Right atrium auricular region (tissue), 2 donors: Measurements from ENCODE around the gene APCDD1L. TPM values are rescaled to one million over a fixed set of nuclear protein-coding genes. Genes with fewer than 3 reads are reported as not detected.

Experiments used
- DNase-seq: peaks from one replicate; pipeline ENCODE4 v3.0.0-alpha.2; 2019; ENCODE audit warnings: low spot score
- H3K27ac ChIP-seq, 2 donors: fragments of 200-600 bp; sonication (generic); 1 replicate in 1 of 2; 2 replicates in 1 of 2; pipeline ENCODE4 v1.5.1; 2016 to 2019
- H3K27me3 ChIP-seq, 2 donors: fragments of 200-600 bp; sonication (generic); one replicate each; pipeline versions ENCODE4 v1.5.1 to v1.6.0; 2017 to 2019
- H3K36me3 ChIP-seq: fragments of 200-600 bp; sonication (generic); one replicate; pipeline ENCODE4 v1.5.1; 2016
- H3K4me1 ChIP-seq, 2 donors: fragments of 200-600 bp; sonication (generic); one replicate each; pipeline versions ENCODE4 v1.5.1 to v1.6.0; 2017 to 2019
- H3K4me3 ChIP-seq, 2 donors: fragments of 200-600 bp; sonication (generic); 1 replicate in 1 of 2; 2 replicates in 1 of 2; pipeline ENCODE4 v1.5.1; 2017 to 2019; ENCODE audit warnings: mild to moderate bottlenecking in 1 of 2, moderate library complexity in 1 of 2
- H3K9me3 ChIP-seq, 2 donors: fragments of 200-600 bp; sonication (generic); one replicate each; pipeline ENCODE4 v1.5.1; 2019
- CTCF ChIP-seq, 2 donors: fragments of 200-600 bp; sonication (generic); IDR thresholded peaks; one replicate each; pipeline ENCODE4 v1.5.1; 2019; ENCODE audit warnings: antibody characterized with exemption in 2 of 2
- total RNA-seq, 2 donors: library from RNA; depleted of rRNA; stranded (reverse); fragments of >200 nt; gene quantifications; one replicate each; pipeline ENCODE4 v1.1.0, GENCODE V29; 2016

The APCDD1L gene
- total RNA-seq, 2 donors from 2014 or later = 0.89 to 1.5 TPM

DNA sequence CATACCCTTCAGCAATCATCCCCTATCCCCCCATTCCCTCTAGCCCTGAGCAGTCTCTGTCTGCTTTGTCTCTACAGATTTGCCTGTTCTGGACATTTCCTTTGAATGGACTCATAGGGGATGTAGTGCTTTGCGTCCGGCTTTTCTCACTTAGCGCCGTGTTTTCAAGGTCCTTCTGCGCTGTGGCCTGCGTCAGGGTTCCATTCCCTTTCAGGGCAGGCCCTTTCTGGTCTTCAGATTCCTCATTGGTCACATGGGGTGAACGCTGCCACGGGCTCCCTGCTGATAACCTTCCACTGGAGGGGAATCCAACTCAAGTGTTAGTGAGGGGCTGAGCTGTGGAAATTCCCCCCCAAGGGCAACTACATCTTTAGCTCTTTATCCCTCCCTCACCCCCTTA, 36.4 kb upstream of the APCDD1L start:
- H3K4me3 ChIP-seq = no peak overlapping the region
- no peaks in the 10 kb centered on the region for H3K4me1 ChIP-seq
- no peak for TF ChIP-seq CTCF (IDR thresholded peaks at IDR 0.05)
- H3K27ac ChIP-seq = no peak overlapping the region
- no peak for DNase-seq
- H3K27me3 ChIP-seq = no peaks in the 10 kb centered on the region
- no peaks in the 10 kb centered on the region for H3K36me3 ChIP-seq
- no peaks in the 10 kb centered on the region for H3K9me3 ChIP-seq

DNA sequence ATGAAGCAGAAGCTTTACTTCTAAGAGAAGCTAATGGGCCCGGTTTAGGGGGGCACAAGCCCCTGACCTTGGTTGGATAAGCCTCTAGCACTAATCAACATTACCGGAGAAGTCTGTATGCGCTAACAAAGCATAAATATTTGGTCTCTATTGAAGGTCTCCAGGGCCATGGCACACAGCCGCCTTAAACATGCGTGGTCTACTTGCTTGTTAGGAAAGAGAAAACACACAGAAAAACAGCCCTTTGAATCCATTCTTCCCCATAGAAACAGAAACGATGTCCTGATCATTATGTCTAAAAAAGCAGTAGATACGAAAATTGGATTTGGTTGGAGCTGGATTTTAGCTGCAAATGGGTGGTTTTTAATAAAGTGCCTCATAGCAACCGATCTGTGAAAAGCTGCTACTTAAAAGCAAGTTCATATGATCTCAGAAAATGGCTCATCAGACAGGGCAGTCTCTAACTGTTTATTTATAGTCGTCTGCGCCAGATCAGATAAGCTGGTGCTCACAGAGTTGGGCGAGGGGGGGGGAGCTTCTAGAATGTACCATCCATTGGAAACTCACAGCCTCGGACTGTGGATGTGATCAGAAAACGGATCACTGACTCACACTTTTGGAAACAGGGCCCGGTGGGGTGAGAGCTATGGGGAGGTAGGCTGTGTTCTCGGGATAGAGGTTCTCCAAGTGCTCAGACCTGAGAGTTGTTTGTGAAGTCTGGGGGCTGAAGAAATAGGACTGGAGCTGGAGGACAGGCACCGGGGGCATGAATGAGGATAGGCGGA, 35.3 kb upstream of the APCDD1L start:
- no peak overlapping the region for H3K27ac ChIP-seq
- peak; percentile 23 for DNase-seq
- H3K4me3 ChIP-seq = no peak overlapping the region
- H3K9me3 ChIP-seq = no peaks in the 10 kb centered on the region
- no peaks in the 10 kb centered on the region for H3K36me3 ChIP-seq
- TF ChIP-seq CTCF (IDR thresholded peaks at IDR 0.05) = no peak
- no peaks in the 10 kb centered on the region for H3K4me1 ChIP-seq
- no peaks in the 10 kb centered on the region for H3K27me3 ChIP-seq

DNA sequence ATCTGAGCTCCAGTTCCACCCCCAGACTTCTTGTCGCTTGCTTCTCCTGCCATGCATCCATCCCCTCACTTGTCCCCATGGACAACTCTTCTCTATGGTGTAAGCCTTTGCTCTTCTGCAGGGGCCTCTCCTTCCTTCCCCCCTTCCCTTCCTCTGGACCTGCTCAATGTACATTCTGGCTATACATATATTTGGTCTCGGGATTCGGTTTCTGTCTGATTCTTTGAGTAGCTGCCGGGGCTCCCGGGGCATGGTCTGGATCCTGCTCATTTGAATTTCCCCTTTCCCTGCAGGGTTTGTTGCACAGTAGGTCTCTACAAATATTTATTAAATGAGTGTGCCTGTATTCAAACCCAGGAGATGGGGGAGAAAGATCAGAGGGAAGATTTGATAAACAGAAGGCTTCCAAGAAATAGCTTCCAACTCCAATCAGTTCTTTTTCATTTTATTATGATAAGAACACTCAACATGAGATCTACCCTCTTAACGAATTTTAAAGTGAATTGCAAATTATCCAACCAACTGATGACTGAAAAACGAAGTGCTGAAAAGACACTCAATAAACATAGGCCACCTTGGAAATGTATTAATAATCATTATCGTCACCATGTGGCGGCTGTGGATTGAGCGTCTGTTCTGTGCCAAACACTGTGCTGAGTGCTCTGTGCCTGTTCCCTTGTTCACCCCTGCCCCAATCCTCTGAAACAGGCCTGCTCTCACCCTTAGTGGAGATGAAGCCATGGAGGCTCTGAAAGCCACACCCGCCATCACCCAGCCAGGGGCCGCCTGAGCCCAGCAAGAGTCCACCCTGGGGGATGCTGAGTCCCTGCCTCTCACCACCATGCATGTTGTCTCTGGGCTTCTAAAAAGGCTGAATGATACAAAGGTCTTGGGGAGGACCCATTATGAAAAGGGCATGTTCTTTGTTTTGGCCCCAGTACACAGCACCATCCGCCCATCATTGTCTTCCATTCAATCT, 34.3 kb upstream of the APCDD1L start:
- peak; percentile 4 for DNase-seq
- H3K36me3 ChIP-seq = no peaks in the 10 kb centered on the region
- no peak for TF ChIP-seq CTCF (IDR thresholded peaks at IDR 0.05)
- H3K4me1 ChIP-seq = no peaks in the 10 kb centered on the region
- no peak overlapping the region for H3K27ac ChIP-seq
- no peaks in the 10 kb centered on the region for H3K9me3 ChIP-seq
- no peak overlapping the region for H3K4me3 ChIP-seq
- H3K27me3 ChIP-seq = no peaks in the 10 kb centered on the region

GRCh38 chr20:58547623-58548475, 32.6 kb upstream of the APCDD1L start:
- DNase-seq = peak; percentile 4
- TF ChIP-seq CTCF (IDR thresholded peaks at IDR 0.05) = no peak
- Histone ChIP-seq H3K4me3 (no peak overlapping the region), H3K36me3 (no peaks in the 10 kb centered on the region), H3K27ac (no peak overlapping the region), H3K4me1 (no peaks in the 10 kb centered on the region), H3K27me3 (no peaks in the 10 kb centered on the region), H3K9me3 (no peaks in the 10 kb centered on the region)
